HG02678 (cell line): ENCODE measurements around the gene SCN10A.

Experiments used
- ATAC-seq: cut with Tn5 transposase; IDR thresholded peaks from one replicate; pipeline ENCODE4 v1.9.1; 2021; ENCODE audit warnings: mild to moderate bottlenecking, moderate library complexity; ENCODE audit not compliant: unreplicated experiment

SCN10A gene

GRCh38 chr3:38653685-38654537 lies 162.1 kb downstream of the SCN10A start:
- no peak for ATAC-seq

- ATAC-seq: no peak
Measured at GRCh38 chr3:38652934-38653333, 163.1 kb downstream of the SCN10A start.

GRCh38 chr3:38651153-38651789 lies 164.7 kb downstream of the SCN10A start:
- peak; percentile 63 for ATAC-seq

- ATAC-seq: no peak
Measured at GRCh38 chr3:38650248-38650951, 165.6 kb downstream of the SCN10A start.

GRCh38 chr3:38649500-38650247 lies 166.3 kb downstream of the SCN10A start, which contains the start of gene SCN5A:
Gene SCN5A (minus strand): TSS chr3:38649687. CDS start chr3:38633307, 16,380 bp downstream.
- ATAC-seq: peak; percentile 62

- ATAC-seq: peak; percentile 16
Measured at GRCh38 chr3:38648659-38649499, 167.1 kb downstream of the SCN10A start.

GRCh38 chr3:38648024-38648658 lies 167.9 kb downstream of the SCN10A start:
- no peak for ATAC-seq

GRCh38 chr3:38647217-38647970 lies 168.6 kb downstream of the SCN10A start:
- ATAC-seq: no peak
